ENCODE measurements around the gene TTC7B.

TTC7B gene

GRCh38 chr14:90836692-90837063 is 20.4 kb upstream of the TTC7B start:
- no peak overlapping the region for H2AFZ ChIP-seq (ENCODE audit: low read length)
- no peaks in the 10 kb centered on the region for H3K9me3 ChIP-seq (ENCODE audit: low read length)
- H4K20me1 ChIP-seq (ENCODE audit: insufficient read depth, low read length) = no peaks in the 10 kb centered on the region
- H3K4me3 ChIP-seq (ENCODE audit: low read depth, low read length, poor library complexity, severe bottlenecking) = no peak overlapping the region
- H3K27me3 ChIP-seq (ENCODE audit: insufficient read depth, low read length) = no peaks in the 10 kb centered on the region; the same call in 1 of the 2 replicates
- H3K36me3 ChIP-seq (ENCODE audit: insufficient read depth, low read length) = no peaks in the 10 kb centered on the region
- no peaks in the 10 kb centered on the region for H3K9me2 ChIP-seq (ENCODE audit: low read depth, low read length)
- no peaks in the 10 kb centered on the region for H3F3A ChIP-seq (ENCODE audit: insufficient read depth, low read length)
- H3K4me2 ChIP-seq (ENCODE audit: low read length) = no peak overlapping the region
- no peak overlapping the region for H3K27ac ChIP-seq (ENCODE audit: low read depth, low read length, poor library complexity, severe bottlenecking)
- no peaks in the 10 kb centered on the region for H3K4me1 ChIP-seq (ENCODE audit: insufficient read depth, low read length, severe bottlenecking)
- H3K79me2 ChIP-seq (ENCODE audit: insufficient read depth, low read length) = no peaks in the 10 kb centered on the region
- no peak overlapping the region for H3K9ac ChIP-seq (ENCODE audit: low read length)
- TF ChIP-seq EZH2 (IDR thresholded peaks at IDR 0.05; ENCODE audit: borderline replicate concordance, low read length) (no peak), CTCF (IDR thresholded peaks at IDR 0.05; ENCODE audit: low read length) (no peak)

GRCh38 chr14:90831821-90832220 is 15.6 kb upstream of the TTC7B start:
- H4K20me1 ChIP-seq (ENCODE audit: insufficient read depth, low read length) = no peaks in the 10 kb centered on the region
- no peak for TF ChIP-seq CTCF (IDR thresholded peaks at IDR 0.05; ENCODE audit: low read length)
- TF ChIP-seq EZH2 (IDR thresholded peaks at IDR 0.05; ENCODE audit: borderline replicate concordance, low read length) = no peak

GRCh38 chr14:90830931-90831701 is 14.9 kb upstream of the TTC7B start:
- H3F3A ChIP-seq (ENCODE audit: insufficient read depth, low read length) = no peaks in the 10 kb centered on the region
- no peaks in the 10 kb centered on the region for H3K36me3 ChIP-seq (ENCODE audit: insufficient read depth, low read length)
- H3K9ac ChIP-seq (ENCODE audit: low read length) = no peak overlapping the region
- H3K27me3 ChIP-seq (ENCODE audit: insufficient read depth, low read length) = no peaks in the 10 kb centered on the region; the same call in 1 of the 2 replicates
- no peaks in the 10 kb centered on the region for H3K4me1 ChIP-seq (ENCODE audit: insufficient read depth, low read length, severe bottlenecking)
- no peak for TF ChIP-seq EZH2 (IDR thresholded peaks at IDR 0.05; ENCODE audit: borderline replicate concordance, low read length)
- no peak for TF ChIP-seq CTCF (IDR thresholded peaks at IDR 0.05; ENCODE audit: low read length)
- H3K27ac ChIP-seq (ENCODE audit: low read depth, low read length, poor library complexity, severe bottlenecking) = no peak overlapping the region
- H4K20me1 ChIP-seq (ENCODE audit: insufficient read depth, low read length) = no peaks in the 10 kb centered on the region
- no peaks in the 10 kb centered on the region for H3K9me3 ChIP-seq (ENCODE audit: low read length)
- no peak overlapping the region for H2AFZ ChIP-seq (ENCODE audit: low read length)
- H3K4me2 ChIP-seq (ENCODE audit: low read length) = no peak overlapping the region
- H3K4me3 ChIP-seq (ENCODE audit: low read depth, low read length, poor library complexity, severe bottlenecking) = no peak overlapping the region
- no peaks in the 10 kb centered on the region for H3K9me2 ChIP-seq (ENCODE audit: low read depth, low read length)
- no peaks in the 10 kb centered on the region for H3K79me2 ChIP-seq (ENCODE audit: insufficient read depth, low read length)

More at GRCh38 chr14:90831821-90832220, 15.6 kb upstream of the TTC7B start:
- H3F3A ChIP-seq (ENCODE audit: insufficient read depth, low read length) = no peaks in the 10 kb centered on the region
- no peaks in the 10 kb centered on the region for H3K79me2 ChIP-seq (ENCODE audit: insufficient read depth, low read length)
- no peak overlapping the region for H2AFZ ChIP-seq (ENCODE audit: low read length)
- H3K4me1 ChIP-seq (ENCODE audit: insufficient read depth, low read length, severe bottlenecking) = no peaks in the 10 kb centered on the region
- H3K9ac ChIP-seq (ENCODE audit: low read length) = no peak overlapping the region
- H3K27ac ChIP-seq (ENCODE audit: low read depth, low read length, poor library complexity, severe bottlenecking) = no peak overlapping the region
- no peaks in the 10 kb centered on the region for H3K9me3 ChIP-seq (ENCODE audit: low read length)
- no peak overlapping the region for H3K4me3 ChIP-seq (ENCODE audit: low read depth, low read length, poor library complexity, severe bottlenecking)
- no peak overlapping the region for H3K4me2 ChIP-seq (ENCODE audit: low read length)
- H3K27me3 ChIP-seq (ENCODE audit: insufficient read depth, low read length) = no peaks in the 10 kb centered on the region; the same call in 1 of the 2 replicates
- H3K36me3 ChIP-seq (ENCODE audit: insufficient read depth, low read length) = no peaks in the 10 kb centered on the region
- no peaks in the 10 kb centered on the region for H3K9me2 ChIP-seq (ENCODE audit: low read depth, low read length)
